Activated T-helper 1 cell treated with anti-CD3 and anti-CD28 coated beads, Interleukin-12 subunit alpha, Interleukin-12 subunit beta, Interleukin-2, Interleukin-4 antibody, amounts not matched to agents 30 ng/mL and 10 ng/mL and 1 ng/mL, durations not matched to agents 14 hours and 24 hours and 36 hours (primary cell): ENCODE data around the gene NGDN. TPM values are rescaled to one million over a fixed set of nuclear protein-coding genes. Genes with fewer than 3 reads are reported as not detected.

ENCODE experiments used
- DNase-seq: peaks from one replicate; pipeline ENCODE4 v3.0.0; 2021; ENCODE audit warnings: low spot score
- H3K27ac Mint-ChIP-seq: one replicate; pipeline ENCODE4 v1.8.0; 2021; ENCODE audit warnings: mild to moderate bottlenecking, mixed read lengths
- H3K27me3 Mint-ChIP-seq: one replicate; pipeline ENCODE4 v1.8.0; 2022; ENCODE audit warnings: mild to moderate bottlenecking, moderate library complexity, mixed read lengths; ENCODE audit not compliant: insufficient read depth
- H3K36me3 Mint-ChIP-seq: one replicate; pipeline ENCODE4 v1.8.0; 2021; ENCODE audit warnings: low read depth, mixed read lengths
- H3K4me1 Mint-ChIP-seq: one replicate; pipeline ENCODE4 v1.8.0; 2021; ENCODE audit warnings: low read depth, mixed read lengths
- H3K4me3 Mint-ChIP-seq: one replicate; pipeline ENCODE4 v1.8.0; 2021; ENCODE audit warnings: mild to moderate bottlenecking, moderate library complexity, mixed read lengths
- H3K9me3 Mint-ChIP-seq: one replicate; pipeline ENCODE4 v1.8.0; 2021; ENCODE audit warnings: mixed read lengths
- intact Hi-C: fragments of 100-400 bp; cut with micrococcal nuclease; formaldehyde crosslinking; loops from one replicate; pipeline ENCODE4 v1.15.1; 2024
- total RNA-seq: library from RNA; stranded (reverse); gene quantifications from 2 replicates; pipeline ENCODE4 v1.2.3, GENCODE V29; 2022

Gene NGDN
- total RNA-seq, 1 donor from 2014 or later: 80.1 TPM

DNA sequence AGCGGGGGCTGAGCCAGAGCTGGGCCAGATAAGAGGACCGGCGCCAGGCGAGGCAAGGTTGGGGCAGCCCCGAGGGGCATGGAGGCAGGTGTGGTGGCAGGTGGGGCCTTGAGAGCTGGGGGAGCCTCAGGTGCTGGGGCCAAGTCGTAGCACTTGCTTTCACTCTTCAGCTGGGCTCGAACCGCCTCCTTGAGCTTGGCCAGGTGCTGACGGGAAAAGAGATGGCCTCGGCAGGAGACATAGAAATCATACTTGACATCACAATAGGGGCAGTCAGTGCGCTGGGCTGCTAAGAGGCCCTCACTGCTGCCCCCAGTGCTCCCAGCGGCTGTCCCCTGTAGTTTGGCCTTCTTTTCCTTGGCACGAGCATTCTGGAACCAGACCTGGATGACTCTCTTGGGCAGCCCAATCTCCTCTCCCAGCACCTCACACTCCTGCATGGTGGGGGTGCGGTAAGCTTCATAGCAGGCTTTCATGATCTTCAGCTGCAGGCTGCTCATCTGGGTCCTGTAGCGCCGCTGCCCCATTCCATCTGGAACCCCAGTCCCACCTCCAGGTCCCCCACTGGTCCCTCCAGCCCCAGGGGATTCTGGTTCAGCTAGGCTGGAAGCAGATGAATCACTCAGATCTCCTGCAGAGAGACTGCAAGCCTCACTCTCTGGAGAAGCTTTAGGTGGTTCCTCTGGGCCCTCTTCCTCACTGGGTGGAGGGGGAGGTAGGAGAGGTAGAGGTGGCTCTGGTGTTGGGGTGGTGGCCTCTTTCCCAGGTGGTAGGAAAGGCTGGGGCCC, 53.9 kb downstream of the NGDN start:
- Mint-ChIP-seq H3K4me1 (no peaks in the 10 kb centered on the region), H3K36me3 (no peaks in the 10 kb centered on the region), H3K27me3 (no peaks in the 10 kb centered on the region), H3K9me3 (no peaks in the 10 kb centered on the region), H3K27ac (no peak overlapping the region), H3K4me3 (no peak overlapping the region)
- no peak for DNase-seq
- intact Hi-C loops: no loop called here

GRCh38 chr14:23524954-23525353, 55.5 kb downstream of the NGDN start:
- H3K27ac Mint-ChIP-seq: no peak overlapping the region
- no peaks in the 10 kb centered on the region for H3K9me3 Mint-ChIP-seq
- H3K27me3 Mint-ChIP-seq: no peaks in the 10 kb centered on the region
- H3K4me1 Mint-ChIP-seq: no peaks in the 10 kb centered on the region
- no peak overlapping the region for H3K4me3 Mint-ChIP-seq
- intact Hi-C loops: no loop called here
- H3K36me3 Mint-ChIP-seq: no peaks in the 10 kb centered on the region
- DNase-seq: no peak

GRCh38 chr14:23525611-23526010, 56.1 kb downstream of the NGDN start:
- Mint-ChIP-seq H3K9me3 (no peaks in the 10 kb centered on the region), H3K4me1 (peaks cover 7% of the 10 kb centered on the region), H3K27ac (no peak overlapping the region), H3K4me3 (no peak overlapping the region), H3K36me3 (no peaks in the 10 kb centered on the region), H3K27me3 (no peaks in the 10 kb centered on the region)
- intact Hi-C loops: no loop called here
- no peak for DNase-seq

Other genes starting within 250 kb of the NGDN start
- not detected in 2 replicates for gene RNF212B, start 231.8 kb upstream of the NGDN start, total RNA-seq
- 10.9 and 12.2 TPM in 2 replicates for gene HOMEZ, start 183.6 kb upstream of the NGDN start, total RNA-seq
- 16.6 and 17.3 TPM in 2 replicates for gene PPP1R3E, start 166.8 kb upstream of the NGDN start, total RNA-seq
- 4.1 and 7.1 TPM in 2 replicates for gene BCL2L2, start 162.9 kb upstream of the NGDN start, total RNA-seq
- 252 and 266 TPM in 2 replicates for gene PABPN1, start 148.2 kb upstream of the NGDN start, total RNA-seq
- 3.1 and 5.0 TPM in 2 replicates for gene SLC22A17, start 116.8 kb upstream of the NGDN start, total RNA-seq
- gene EFS, start 104.5 kb upstream of the NGDN start, total RNA-seq: not detected in 2 replicates
- gene IL25, start 96.9 kb upstream of the NGDN start, total RNA-seq: not detected in 2 replicates
- not detected in 2 replicates for gene CMTM5, start 92.7 kb upstream of the NGDN start, total RNA-seq
- 0.52 and 0.59 TPM in 2 replicates for gene MYH6, start 61.4 kb upstream of the NGDN start, total RNA-seq
- gene MYH7, start 34.0 kb upstream of the NGDN start, total RNA-seq: 0.05 TPM in 2 replicates
- 2.2 and 2.7 TPM in 2 replicates for gene ZFHX2, start 82.1 kb downstream of the NGDN start, total RNA-seq
- 14.3 and 14.5 TPM in 2 replicates for gene THTPA, start 86.6 kb downstream of the NGDN start, total RNA-seq
- 137 and 145 TPM in 2 replicates for gene AP1G2, start 98.1 kb downstream of the NGDN start, total RNA-seq
- gene JPH4, start 109.1 kb downstream of the NGDN start, total RNA-seq: 0.05 TPM in 1 of 2 replicates, not detected in the other
- 1.6 and 3.0 TPM in 2 replicates for gene DHRS2, start 166.7 kb downstream of the NGDN start, total RNA-seq